Measurements from ENCODE around the gene PTPRN2. TPM values are rescaled to one million over a fixed set of nuclear protein-coding genes. Genes with fewer than 3 reads are reported as not detected.

PTPRN2 gene
- total and polyA plus RNA-seq, 7 donors = 0.47 to 0.82 (median 0.51) TPM

GRCh38 chr7:158596745-158597144 is 9.1 kb upstream of the PTPRN2 start:
- DNase-seq (no peak), ATAC-seq (no peak)
- 83 to 97% (median 90%) methylated on average over 4 of the region's 4 CpGs for WGBS, 3 donors
- no peak for TF ChIP-seq CTCF (IDR thresholded peaks at IDR 0.05)
- no peaks in the 10 kb centered on the region for H3K4me1 ChIP-seq
- no peaks in the 10 kb centered on the region for H3K27me3 ChIP-seq (ENCODE audit: insufficient read depth in 3 of 3, low read length in 2 of 3)
- H3K4me3 ChIP-seq = no peak overlapping the region
- intact Hi-C loops (cut with DNase I) = no loop called here
- H3K27ac ChIP-seq = no peak overlapping the region
- H3K36me3 ChIP-seq (ENCODE audit: insufficient read depth in 1 of 2, low read depth in 1 of 2) = no peaks in the 10 kb centered on the region
- H3K9me3 ChIP-seq = no peaks in the 10 kb centered on the region

DNA sequence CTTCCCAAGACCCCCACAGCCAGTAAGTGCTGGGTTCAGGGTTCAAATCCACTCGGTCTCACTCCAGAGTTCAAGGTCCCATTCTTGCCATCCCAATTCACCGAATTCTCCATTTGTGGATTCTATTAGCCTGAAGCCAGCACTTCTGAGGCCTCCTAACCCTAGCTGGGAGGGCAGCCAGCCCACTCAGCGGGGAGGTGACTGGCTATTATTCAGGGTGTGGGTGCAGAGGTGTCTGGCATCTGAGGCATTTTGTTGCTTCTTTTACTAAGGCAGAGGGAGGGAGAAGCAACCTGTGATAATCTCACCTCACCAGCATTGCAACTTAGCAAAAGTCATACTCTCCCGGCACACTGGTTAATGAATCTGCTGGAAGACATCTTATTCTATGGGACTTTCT is 8.7 kb upstream of the PTPRN2 start:
- TF ChIP-seq CTCF (IDR thresholded peaks at IDR 0.05) = no peak
- DNase-seq = no peak
- Histone ChIP-seq H3K9me3 (no peaks in the 10 kb centered on the region), H3K4me3 (no peak overlapping the region), H3K36me3 (ENCODE audit: insufficient read depth in 1 of 2, low read depth in 1 of 2) (no peaks in the 10 kb centered on the region), H3K27me3 (ENCODE audit: insufficient read depth in 3 of 3, low read length in 2 of 3) (no peaks in the 10 kb centered on the region), H3K27ac (no peak overlapping the region), H3K4me1 (no peaks in the 10 kb centered on the region)
- no peak for ATAC-seq
- intact Hi-C loops (cut with DNase I) = no loop called here
- whole genome bisulfite sequencing, 3 donors = 94 to 99% (median 94%) methylated on average over 4 of the region's 4 CpGs

GRCh38 chr7:158595068-158595467 is 7.4 kb upstream of the PTPRN2 start:
- no peaks in the 10 kb centered on the region for H3K9me3 ChIP-seq
- H3K27me3 ChIP-seq (ENCODE audit: insufficient read depth in 3 of 3, low read length in 2 of 3) = no peaks in the 10 kb centered on the region
- TF ChIP-seq CTCF (IDR thresholded peaks at IDR 0.05) = no peak
- WGBS, 3 donors = 62 to 69% (median 64%) methylated on average over 3 of the region's 3 CpGs
- H3K27ac ChIP-seq = no peak overlapping the region
- intact Hi-C loops (cut with DNase I) = no loop called here
- H3K4me3 ChIP-seq = no peak overlapping the region
- no peaks in the 10 kb centered on the region for H3K4me1 ChIP-seq
- peak in 1 of 4 donors; percentile 68 for ATAC-seq
- no peaks in the 10 kb centered on the region for H3K36me3 ChIP-seq (ENCODE audit: insufficient read depth in 1 of 2, low read depth in 1 of 2)
- DNase-seq = no peak

GRCh38 chr7:158592541-158592940 is 4.9 kb upstream of the PTPRN2 start:
- H3K27me3 ChIP-seq (ENCODE audit: insufficient read depth in 3 of 3, low read length in 2 of 3) = peaks cover 0 to 16% (median 6%) of the 10 kb centered on the region in 3 donors
- no peaks in the 10 kb centered on the region for H3K4me1 ChIP-seq
- H3K36me3 ChIP-seq (ENCODE audit: insufficient read depth in 1 of 2, low read depth in 1 of 2) = no peaks in the 10 kb centered on the region
- WGBS, 3 donors = 90 to 97% (median 95%) methylated on average over 1 of the region's 1 CpG
- no peak for DNase-seq
- no peak for ATAC-seq
- no peak overlapping the region for H3K27ac ChIP-seq
- intact Hi-C loops (cut with DNase I) = no loop called here
- no peak for TF ChIP-seq CTCF (IDR thresholded peaks at IDR 0.05)
- no peaks in the 10 kb centered on the region for H3K9me3 ChIP-seq
- H3K4me3 ChIP-seq = no peak overlapping the region

DNA sequence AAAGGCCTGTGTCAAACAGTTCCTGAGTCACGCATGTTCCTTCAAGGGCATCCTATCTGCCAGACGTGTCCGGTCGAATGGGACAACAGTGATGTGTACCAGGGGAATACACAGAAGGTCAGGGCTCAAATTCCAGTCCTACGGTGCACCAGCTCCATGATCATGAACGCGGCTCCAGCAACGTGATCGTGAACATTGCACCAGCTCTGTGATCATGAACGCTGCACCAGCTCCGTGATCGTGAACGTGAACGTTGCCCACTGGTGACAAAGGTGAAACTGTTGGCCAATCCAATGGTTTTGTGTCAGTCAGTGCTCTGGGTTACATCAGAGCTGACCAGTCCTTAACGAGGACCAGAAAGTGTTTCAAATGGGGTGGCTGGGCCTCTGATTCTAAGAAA is 4.3 kb upstream of the PTPRN2 start:
- no peak overlapping the region for H3K4me3 ChIP-seq
- peaks cover 0 to 16% (median 6%) of the 10 kb centered on the region in 3 donors for H3K27me3 ChIP-seq (ENCODE audit: insufficient read depth in 3 of 3, low read length in 2 of 3)
- no peak for ATAC-seq
- intact Hi-C loops (cut with DNase I) = no loop called here
- no peak for DNase-seq
- WGBS, 3 donors = 83 to 85% (median 85%) methylated on average over 15 of the region's 15 CpGs
- H3K9me3 ChIP-seq = no peaks in the 10 kb centered on the region
- H3K4me1 ChIP-seq = no peaks in the 10 kb centered on the region
- no peak for TF ChIP-seq CTCF (IDR thresholded peaks at IDR 0.05)
- no peak overlapping the region for H3K27ac ChIP-seq
- H3K36me3 ChIP-seq (ENCODE audit: insufficient read depth in 1 of 2, low read depth in 1 of 2) = no peaks in the 10 kb centered on the region

All from psoas muscle (tissue), 8 donors.